SU-DHL-6 (cell line): ENCODE results near the gene CD247.

Experiments used
- H2AFZ ChIP-seq: fragments of 200-600 bp; sonication (generic); 2 replicates; pipeline ENCODE4 v1.6.1; 2014; ENCODE audit warnings: low read depth, mild to moderate bottlenecking, moderate library complexity, mixed read lengths, antibody characterized with exemption, low read length; ENCODE audit not compliant: severe bottlenecking
- H3F3A ChIP-seq: fragments of 200-600 bp; shearing (Covaris generic); 2 replicates; pipeline ENCODE4 v1.6.0; 2016; ENCODE audit warnings: antibody characterized with exemption, mild to moderate bottlenecking; ENCODE audit not compliant: insufficient read depth
- H3K27ac ChIP-seq: fragments of 200-600 bp; sonication (generic); 2 replicates; pipeline ENCODE4 v1.5.1; 2016; ENCODE audit warnings: low read depth, mild to moderate bottlenecking, low read length, moderate library complexity, mixed read lengths
- H3K27me3 ChIP-seq: fragments of 200-600 bp; sonication (generic), shearing (Covaris generic); 2 replicates; pipeline ENCODE4 v1.6.0; 2014; ENCODE audit warnings: mild to moderate bottlenecking, low read length
- H3K36me3 ChIP-seq: fragments of 200-600 bp; sonication (generic); 2 replicates; pipeline ENCODE4 v1.6.1; 2014; ENCODE audit warnings: mild to moderate bottlenecking, low read length, mixed read lengths
- H3K4me2 ChIP-seq: fragments of 300-600, 200-600 bp; shearing (Covaris generic), sonication (generic); 2 replicates; pipeline ENCODE4 v1.6.0; 2014; ENCODE audit warnings: low read length, low read depth, mild to moderate bottlenecking; ENCODE audit not compliant: poor library complexity, severe bottlenecking
- H3K4me3 ChIP-seq: fragments of 200-600 bp; sonication (generic); 2 replicates; pipeline ENCODE4 v1.5.1; 2014; ENCODE audit warnings: antibody characterized with exemption, low read length, mild to moderate bottlenecking, mixed read lengths; ENCODE audit not compliant: insufficient read depth, poor library complexity, severe bottlenecking
- H3K79me2 ChIP-seq: fragments of 200-600 bp; sonication (generic); 2 replicates; pipeline ENCODE4 v1.6.1; 2014; ENCODE audit warnings: mild to moderate bottlenecking, low read length, moderate library complexity; ENCODE audit not compliant: insufficient read depth
- H3K9ac ChIP-seq: fragments of 200-600 bp; sonication (generic); 2 replicates; pipeline ENCODE4 v1.7.0; 2014; ENCODE audit warnings: mild to moderate bottlenecking, low read length
- H3K9me2 ChIP-seq: fragments of 200-600 bp; sonication (generic); replicated peaks from 2 replicates; pipeline ENCODE4 v1.6.1; 2014; ENCODE audit warnings: low read length; ENCODE audit not compliant: insufficient read depth
- H3K9me3 ChIP-seq: fragments of 200-600 bp; sonication (generic); 2 replicates; pipeline ENCODE4 v1.6.1; 2014; ENCODE audit warnings: low read length, mixed read lengths; ENCODE audit not compliant: insufficient read depth
- H4K20me1 ChIP-seq: fragments of 200-600 bp; sonication (generic); 2 replicates; pipeline ENCODE4 v1.6.1; 2014; ENCODE audit warnings: low read depth, mild to moderate bottlenecking, antibody characterized with exemption, low read length, moderate library complexity, mixed read lengths
- EZH2phosphoT487 ChIP-seq: fragments of 200-600 bp; sonication (generic), shearing (Covaris generic); conservative IDR thresholded peaks from 2 replicates; pipeline ENCODE4 v1.6.1; 2018; ENCODE audit warnings: mild to moderate bottlenecking, antibody characterized with exemption, low read length, moderate library complexity, mixed read lengths
- TF ChIP-seq, protein P1 (sequence below): fragments of 200-600 bp; sonication (generic); IDR thresholded peaks from one replicate; pipeline ENCODE4 v1.5.1; 2017; ENCODE audit warnings: antibody characterized with exemption, mild to moderate bottlenecking, low read length, moderate library complexity; ENCODE audit not compliant: insufficient read depth, poor library complexity, severe bottlenecking

The CD247 gene

DNA sequence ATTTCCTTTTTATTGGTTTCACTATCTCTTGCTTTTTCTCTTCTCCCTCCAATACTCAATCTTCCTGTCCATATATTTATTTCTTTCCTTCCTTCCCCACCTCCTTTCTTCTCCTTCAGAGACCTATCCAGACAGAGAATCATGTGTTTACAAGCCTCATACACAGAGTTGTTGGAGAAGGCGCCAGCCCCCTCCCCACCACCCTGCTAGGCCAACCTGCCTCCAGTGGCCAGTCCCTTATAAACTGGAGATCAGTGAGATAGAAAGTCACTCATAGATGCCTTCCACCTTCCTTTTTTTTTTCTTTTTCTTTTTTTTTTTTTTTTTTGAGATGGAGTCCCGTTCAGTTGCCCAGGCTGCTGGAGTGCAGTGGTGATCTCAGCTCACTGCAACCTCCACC lies 53.3 kb downstream of the CD247 start:
- Histone ChIP-seq H4K20me1 (no peaks in the 10 kb centered on the region), H3K79me2 (no peaks in the 10 kb centered on the region), H3K9me2 (no peaks in the 10 kb centered on the region), H3K27ac (no peak overlapping the region), H2AFZ (no peak overlapping the region), H3K4me2 (no peak overlapping the region), H3K9ac (no peak overlapping the region), H3K36me3 (no peaks in the 10 kb centered on the region), H3K4me3 (no peak overlapping the region), H3K27me3 (no peaks in the 10 kb centered on the region), H3K9me3 (no peaks in the 10 kb centered on the region), H3F3A (no peaks in the 10 kb centered on the region)
- no peak for TF ChIP-seq EZH2phosphoT487
- TF ChIP-seq, protein P1, sequence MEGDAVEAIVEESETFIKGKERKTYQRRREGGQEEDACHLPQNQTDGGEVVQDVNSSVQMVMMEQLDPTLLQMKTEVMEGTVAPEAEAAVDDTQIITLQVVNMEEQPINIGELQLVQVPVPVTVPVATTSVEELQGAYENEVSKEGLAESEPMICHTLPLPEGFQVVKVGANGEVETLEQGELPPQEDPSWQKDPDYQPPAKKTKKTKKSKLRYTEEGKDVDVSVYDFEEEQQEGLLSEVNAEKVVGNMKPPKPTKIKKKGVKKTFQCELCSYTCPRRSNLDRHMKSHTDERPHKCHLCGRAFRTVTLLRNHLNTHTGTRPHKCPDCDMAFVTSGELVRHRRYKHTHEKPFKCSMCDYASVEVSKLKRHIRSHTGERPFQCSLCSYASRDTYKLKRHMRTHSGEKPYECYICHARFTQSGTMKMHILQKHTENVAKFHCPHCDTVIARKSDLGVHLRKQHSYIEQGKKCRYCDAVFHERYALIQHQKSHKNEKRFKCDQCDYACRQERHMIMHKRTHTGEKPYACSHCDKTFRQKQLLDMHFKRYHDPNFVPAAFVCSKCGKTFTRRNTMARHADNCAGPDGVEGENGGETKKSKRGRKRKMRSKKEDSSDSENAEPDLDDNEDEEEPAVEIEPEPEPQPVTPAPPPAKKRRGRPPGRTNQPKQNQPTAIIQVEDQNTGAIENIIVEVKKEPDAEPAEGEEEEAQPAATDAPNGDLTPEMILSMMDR: no peak

DNA sequence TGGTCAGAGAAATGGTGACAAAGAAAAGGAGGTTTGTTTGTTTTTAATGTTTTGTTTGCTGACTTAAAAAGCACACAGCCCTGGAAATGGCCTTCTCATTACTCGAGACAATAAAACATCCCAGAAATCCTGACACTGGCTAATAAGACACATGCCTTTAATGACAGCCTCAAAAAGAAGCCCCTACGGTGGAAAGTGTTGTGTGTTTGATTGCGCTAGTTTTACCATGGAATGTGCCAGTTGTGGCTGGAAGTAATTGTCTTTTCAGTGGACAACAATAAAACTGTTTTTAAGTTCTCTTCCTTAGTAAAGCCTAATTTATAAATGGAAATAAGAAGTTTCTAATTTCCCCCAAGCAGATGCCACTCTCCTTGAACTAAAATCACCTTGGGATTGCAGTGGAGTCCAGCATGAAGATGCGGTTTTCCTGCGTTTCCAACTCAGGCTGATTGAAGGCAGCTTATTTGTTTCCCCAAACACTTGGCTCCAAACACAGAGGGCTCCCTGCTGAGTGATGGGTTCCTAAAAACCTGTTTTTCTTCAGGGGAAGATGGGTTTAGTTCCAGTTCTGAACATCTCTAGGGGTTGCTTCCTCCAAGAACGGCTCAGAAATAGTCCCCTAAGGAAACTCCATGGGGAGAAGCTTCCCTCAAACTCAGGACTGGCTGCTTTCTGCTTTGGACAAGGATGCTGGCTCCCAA lies 54.3 kb downstream of the CD247 start:
- Histone ChIP-seq H3K9me2 (no peaks in the 10 kb centered on the region), H2AFZ (no peak overlapping the region), H3K36me3 (no peaks in the 10 kb centered on the region), H3K79me2 (no peaks in the 10 kb centered on the region), H3K4me3 (no peak overlapping the region), H3K9me3 (no peaks in the 10 kb centered on the region), H4K20me1 (no peaks in the 10 kb centered on the region), H3K27me3 (no peaks in the 10 kb centered on the region), H3K27ac (no peak overlapping the region), H3K9ac (no peak overlapping the region), H3K4me2 (no peak overlapping the region), H3F3A (no peaks in the 10 kb centered on the region)
- TF ChIP-seq EZH2phosphoT487: no peak
- TF ChIP-seq, protein P1: no peak

DNA sequence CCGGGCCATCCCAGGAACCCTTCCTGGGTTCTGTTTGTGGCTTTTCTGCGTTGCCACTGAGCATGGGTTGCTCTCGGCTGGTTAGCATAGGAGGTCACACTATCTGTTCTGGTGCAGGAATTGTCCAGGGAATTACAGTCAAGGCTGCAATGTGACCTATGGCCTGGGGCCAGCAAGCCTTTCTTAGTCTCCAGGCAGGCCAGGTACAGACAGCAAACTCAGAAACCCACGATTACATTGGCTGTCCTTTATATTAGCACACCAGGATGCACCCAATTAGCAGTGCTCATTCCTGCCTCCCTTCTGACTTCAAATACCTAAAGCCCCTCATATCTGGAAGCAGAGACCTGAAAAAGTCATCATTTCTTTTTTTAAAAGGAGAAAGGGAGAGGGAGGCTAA lies 55.2 kb downstream of the CD247 start:
- no peak overlapping the region for H3K4me2 ChIP-seq
- TF ChIP-seq, protein P1: no peak
- no peak for TF ChIP-seq EZH2phosphoT487
- no peak overlapping the region for H3K4me3 ChIP-seq
- H2AFZ ChIP-seq: no peak overlapping the region
- H3K9me2 ChIP-seq: no peaks in the 10 kb centered on the region
- no peak overlapping the region for H3K27ac ChIP-seq
- H3K9ac ChIP-seq: no peak overlapping the region
- no peaks in the 10 kb centered on the region for H3K36me3 ChIP-seq
- no peaks in the 10 kb centered on the region for H4K20me1 ChIP-seq
- no peaks in the 10 kb centered on the region for H3F3A ChIP-seq
- H3K27me3 ChIP-seq: no peaks in the 10 kb centered on the region
- H3K79me2 ChIP-seq: no peaks in the 10 kb centered on the region
- no peaks in the 10 kb centered on the region for H3K9me3 ChIP-seq

DNA sequence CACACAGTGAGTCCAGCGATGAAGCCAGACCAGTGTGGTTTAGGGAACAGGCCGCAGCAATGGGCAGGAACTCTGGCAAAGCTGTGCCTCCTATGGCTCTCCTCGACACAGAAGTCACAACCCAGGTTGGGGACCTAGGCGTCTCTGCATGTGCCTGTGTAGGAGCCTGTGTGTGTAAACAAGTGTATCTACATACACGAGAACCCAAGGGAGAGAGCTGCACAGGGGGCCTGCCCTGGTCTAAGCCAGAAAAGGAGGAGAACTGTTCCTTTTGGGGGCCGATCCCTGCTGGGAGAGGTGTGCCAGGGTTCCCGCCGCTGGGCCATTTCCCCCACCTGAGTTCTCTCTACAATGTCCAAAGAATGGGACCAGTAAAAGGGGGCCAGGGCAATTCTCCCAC lies 56.0 kb downstream of the CD247 start:
- H3K9me3 ChIP-seq: no peaks in the 10 kb centered on the region
- no peaks in the 10 kb centered on the region for H3K79me2 ChIP-seq
- no peak overlapping the region for H3K4me2 ChIP-seq
- H3K4me3 ChIP-seq: no peak overlapping the region
- TF ChIP-seq, protein P1: no peak
- no peak for TF ChIP-seq EZH2phosphoT487
- no peaks in the 10 kb centered on the region for H3F3A ChIP-seq
- H3K9ac ChIP-seq: no peak overlapping the region
- no peaks in the 10 kb centered on the region for H3K36me3 ChIP-seq
- no peak overlapping the region for H2AFZ ChIP-seq
- H3K9me2 ChIP-seq: no peaks in the 10 kb centered on the region
- no peak overlapping the region for H3K27ac ChIP-seq
- no peaks in the 10 kb centered on the region for H3K27me3 ChIP-seq
- no peaks in the 10 kb centered on the region for H4K20me1 ChIP-seq
